HuH-7.5 (cell line): ENCODE data around the gene SYK.

Source experiments
- DNase-seq: peaks from one replicate; pipeline ENCODE4 v3.0.0; 2011; ENCODE audit warnings: low spot score

SYK gene

GRCh38 chr9:90906316-90907055 lies 104.9 kb downstream of the SYK start:
- no peak for DNase-seq

- no peak for DNase-seq
These were observed 105.4 kb downstream of the SYK start for GRCh38 chr9:90907056-90907445.

- DNase-seq = no peak
These were observed 106.2 kb downstream of the SYK start for GRCh38 chr9:90907790-90908189.

- no peak for DNase-seq
These were observed 107.6 kb downstream of the SYK start for GRCh38 chr9:90909225-90909624.

- no peak for DNase-seq
These were observed 108.2 kb downstream of the SYK start for GRCh38 chr9:90909747-90910283.

- DNase-seq = no peak
These were observed 112.6 kb downstream of the SYK start for GRCh38 chr9:90914196-90914595.

GRCh38 chr9:90914868-90915483 lies 113.4 kb downstream of the SYK start:
- DNase-seq = peak; percentile 83

GRCh38 chr9:90915693-90916092 lies 114.1 kb downstream of the SYK start:
- peak; percentile 28 for DNase-seq

GRCh38 chr9:90916147-90916734 lies 114.6 kb downstream of the SYK start:
- no peak for DNase-seq

GRCh38 chr9:90919883-90920282 lies 118.3 kb downstream of the SYK start:
- DNase-seq = no peak

GRCh38 chr9:90921104-90921503 lies 119.5 kb downstream of the SYK start:
- no peak for DNase-seq

- DNase-seq = no peak
These were observed 120.3 kb downstream of the SYK start for GRCh38 chr9:90921969-90922368.

GRCh38 chr9:90925581-90926257 lies 124.1 kb downstream of the SYK start:
- DNase-seq = no peak

GRCh38 chr9:90926936-90927335 lies 125.3 kb downstream of the SYK start:
- DNase-seq = no peak

GRCh38 chr9:90927496-90927895 lies 125.9 kb downstream of the SYK start:
- DNase-seq = no peak

GRCh38 chr9:90929626-90930025 lies 128.0 kb downstream of the SYK start:
- no peak for DNase-seq

GRCh38 chr9:90933468-90933867 lies 131.8 kb downstream of the SYK start:
- no peak for DNase-seq

GRCh38 chr9:90939351-90939750 lies 137.7 kb downstream of the SYK start:
- no peak for DNase-seq

GRCh38 chr9:90940280-90940679 lies 138.7 kb downstream of the SYK start:
- DNase-seq = no peak

- DNase-seq = no peak
These were observed 140.0 kb downstream of the SYK start for GRCh38 chr9:90941661-90942060.

GRCh38 chr9:90942555-90942954 lies 140.9 kb downstream of the SYK start:
- no peak for DNase-seq

- DNase-seq = no peak
These were observed 141.7 kb downstream of the SYK start for GRCh38 chr9:90943341-90943740.

GRCh38 chr9:90945336-90945735 lies 143.7 kb downstream of the SYK start:
- no peak for DNase-seq
